HG03342 (cell line): ENCODE data around the gene SAV1.
"Not testable (repeated sequence)": the region's sequence is repeated elsewhere in the genome, so short reads cannot be mapped to it uniquely, and the experiment has no call there.

Source experiments
- ATAC-seq: cut with Tn5 transposase; IDR thresholded peaks from one replicate; pipeline ENCODE4 v1.9.1; 2021; ENCODE audit warnings: mild to moderate bottlenecking, moderate library complexity; ENCODE audit not compliant: unreplicated experiment

Gene SAV1

GRCh38 chr14:50667996-50668825 is at the start of gene SAV1:
TSS of gene SAV1 (minus strand) at chr14:50668306. CDS start at chr14:50667967, 339 bp downstream.
- peak; percentile 50 for ATAC-seq

GRCh38 chr14:50717811-50718210 is 49.7 kb upstream of the SAV1 start:
- ATAC-seq = no peak

GRCh38 chr14:50714450-50715073 is 46.5 kb upstream of the SAV1 start:
- ATAC-seq = no peak

- ATAC-seq = no peak
These were observed 42.9 kb upstream of the SAV1 start for GRCh38 chr14:50711043-50711442.

GRCh38 chr14:50705026-50705593 is 37.0 kb upstream of the SAV1 start:
- no peak for ATAC-seq

- no peak for ATAC-seq
These were observed 36.4 kb upstream of the SAV1 start for GRCh38 chr14:50704454-50705010.

- ATAC-seq = no peak
These were observed 29.7 kb upstream of the SAV1 start for GRCh38 chr14:50697659-50698290.

GRCh38 chr14:50694260-50694659 is 26.2 kb upstream of the SAV1 start:
- ATAC-seq = not testable (repeated sequence)

GRCh38 chr14:50688875-50689274 is 20.8 kb upstream of the SAV1 start:
- ATAC-seq = no peak

GRCh38 chr14:50679674-50680073 is 11.6 kb upstream of the SAV1 start:
- ATAC-seq = no peak

GRCh38 chr14:50678163-50678562 is 10.1 kb upstream of the SAV1 start:
- ATAC-seq = no peak

GRCh38 chr14:50677527-50678063 is 9.5 kb upstream of the SAV1 start:
- no peak for ATAC-seq

GRCh38 chr14:50676814-50677516 is 8.9 kb upstream of the SAV1 start:
- ATAC-seq = no peak

- ATAC-seq = no peak
These were observed 7.5 kb upstream of the SAV1 start for GRCh38 chr14:50675597-50675996.

- ATAC-seq = no peak
These were observed 2.8 kb upstream of the SAV1 start for GRCh38 chr14:50670866-50671256.

- no peak for ATAC-seq
These were observed 2.2 kb upstream of the SAV1 start for GRCh38 chr14:50670196-50670865.

- ATAC-seq = no peak
These were observed 1.4 kb upstream of the SAV1 start for GRCh38 chr14:50669441-50669986.

GRCh38 chr14:50668826-50669143 is 679 bp upstream of the SAV1 start:
- no peak for ATAC-seq

GRCh38 chr14:50667684-50667995 is 466 bp downstream of the SAV1 start:
- ATAC-seq = peak; percentile 44
